Measurements from ENCODE around the gene SEC16B.

The SEC16B gene

DNA sequence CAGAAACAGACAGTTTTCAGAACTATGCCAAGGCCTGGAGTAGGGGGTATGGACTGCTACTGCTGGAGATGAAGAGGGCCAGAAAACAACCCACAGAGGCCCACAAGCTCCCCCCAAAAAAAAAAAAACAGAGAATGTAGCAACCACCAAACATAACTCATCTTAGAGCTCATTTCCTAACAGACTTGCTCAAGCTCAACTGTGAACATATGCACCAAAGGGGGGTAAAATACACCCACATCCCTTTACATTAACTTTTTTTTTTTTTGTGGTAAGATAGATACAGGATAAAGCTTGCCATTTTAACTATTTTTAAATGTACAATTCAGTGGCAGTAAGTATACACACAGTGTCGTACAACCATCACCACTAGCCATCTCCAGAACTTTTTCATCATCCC, 36.0 kb downstream of the SEC16B start:
- Histone ChIP-seq H3K4me1 (ENCODE audit: control insufficient read depth in 5 of 5, insufficient read depth in 5 of 5, low read length in 5 of 5) (peaks cover 0 to 2% (median 2%) of the 10 kb centered on the region in 5 donors), H3K9me3 (ENCODE audit: control insufficient read depth in 5 of 5, low read length in 5 of 5) (no peaks in the 10 kb centered on the region), H3K36me3 (ENCODE audit: control insufficient read depth in 5 of 5, insufficient read depth in 5 of 5, low read length in 5 of 5) (peaks cover 9 to 75% (median 62%) of the 10 kb centered on the region in 5 donors), H3K9ac (ENCODE audit: low read length in 5 of 5) (no peak overlapping the region), H3K27ac (ENCODE audit: low read depth, low read length) (no peak overlapping the region), H3K27me3 (ENCODE audit: control insufficient read depth in 5 of 5, insufficient read depth in 4 of 5, low read length in 5 of 5) (no peaks in the 10 kb centered on the region), H3K4me3 (ENCODE audit: low read depth in 1 of 5, low read length in 5 of 5) (no peak overlapping the region)

GRCh38 chr1:177932123-177932522, 37.7 kb downstream of the SEC16B start:
- peaks cover 0 to under 1% (median 0%) of the 10 kb centered on the region in 5 donors for H3K4me1 ChIP-seq (ENCODE audit: control insufficient read depth in 5 of 5, insufficient read depth in 5 of 5, low read length in 5 of 5)
- no peaks in the 10 kb centered on the region for H3K9me3 ChIP-seq (ENCODE audit: control insufficient read depth in 5 of 5, low read length in 5 of 5)
- H3K9ac ChIP-seq (ENCODE audit: low read length in 5 of 5): no peak overlapping the region
- H3K27me3 ChIP-seq (ENCODE audit: control insufficient read depth in 5 of 5, insufficient read depth in 4 of 5, low read length in 5 of 5): no peaks in the 10 kb centered on the region
- H3K36me3 ChIP-seq (ENCODE audit: control insufficient read depth in 5 of 5, insufficient read depth in 5 of 5, low read length in 5 of 5): peaks cover 11 to 79% (median 65%) of the 10 kb centered on the region in 5 donors
- no peak overlapping the region for H3K27ac ChIP-seq (ENCODE audit: low read depth, low read length)
- no peak overlapping the region for H3K4me3 ChIP-seq (ENCODE audit: low read depth in 1 of 5, low read length in 5 of 5)

GRCh38 chr1:177928952-177929351, 40.9 kb downstream of the SEC16B start:
- Histone ChIP-seq H3K4me1 (ENCODE audit: control insufficient read depth in 5 of 5, insufficient read depth in 5 of 5, low read length in 5 of 5) (peaks cover 0 to 2% (median 0%) of the 10 kb centered on the region in 5 donors), H3K36me3 (ENCODE audit: control insufficient read depth in 5 of 5, insufficient read depth in 5 of 5, low read length in 5 of 5) (peaks cover 11 to 52% (median 42%) of the 10 kb centered on the region in 5 donors), H3K27ac (ENCODE audit: low read depth, low read length) (no peak overlapping the region)

DNA sequence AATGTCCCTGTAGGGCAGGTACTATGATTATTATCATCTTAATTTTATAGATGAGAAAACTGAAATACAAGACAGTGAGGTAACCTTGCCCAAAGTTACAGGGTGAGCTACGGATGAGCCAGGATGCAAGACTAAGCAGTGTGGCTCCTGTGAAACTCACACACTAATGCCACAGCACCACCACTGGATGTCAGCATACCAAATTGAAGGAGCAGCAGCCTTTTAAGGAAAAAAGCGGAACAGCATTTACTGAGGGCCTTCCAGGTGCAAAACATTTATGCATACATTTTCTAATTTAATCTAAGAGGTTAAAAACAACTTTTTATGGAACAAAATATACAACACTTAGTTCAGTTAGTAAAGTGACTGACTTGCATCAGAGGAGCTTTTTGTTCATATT, 41.7 kb downstream of the SEC16B start:
- Histone ChIP-seq H3K36me3 (ENCODE audit: control insufficient read depth in 5 of 5, insufficient read depth in 5 of 5, low read length in 5 of 5) (peaks cover 11 to 45% (median 36%) of the 10 kb centered on the region in 5 donors), H3K9me3 (ENCODE audit: control insufficient read depth in 5 of 5, low read length in 5 of 5) (no peaks in the 10 kb centered on the region), H3K4me3 (ENCODE audit: low read depth in 1 of 5, low read length in 5 of 5) (no peak overlapping the region), H3K4me1 (ENCODE audit: control insufficient read depth in 5 of 5, insufficient read depth in 5 of 5, low read length in 5 of 5) (peaks cover 0 to 2% (median 0%) of the 10 kb centered on the region in 5 donors), H3K27me3 (ENCODE audit: control insufficient read depth in 5 of 5, insufficient read depth in 4 of 5, low read length in 5 of 5) (no peaks in the 10 kb centered on the region), H3K27ac (ENCODE audit: low read depth, low read length) (no peak overlapping the region), H3K9ac (ENCODE audit: low read length in 5 of 5) (no peak overlapping the region)

More at GRCh38 chr1:177928952-177929351, 40.9 kb downstream of the SEC16B start:
- H3K9ac ChIP-seq (ENCODE audit: low read length in 5 of 5): no peak overlapping the region
- H3K9me3 ChIP-seq (ENCODE audit: control insufficient read depth in 5 of 5, low read length in 5 of 5): no peaks in the 10 kb centered on the region
- H3K27me3 ChIP-seq (ENCODE audit: control insufficient read depth in 5 of 5, insufficient read depth in 4 of 5, low read length in 5 of 5): no peaks in the 10 kb centered on the region
- H3K4me3 ChIP-seq (ENCODE audit: low read depth in 1 of 5, low read length in 5 of 5): no peak overlapping the region

- Histone ChIP-seq H3K27me3 (ENCODE audit: control insufficient read depth in 5 of 5, insufficient read depth in 4 of 5, low read length in 5 of 5) (no peaks in the 10 kb centered on the region), H3K4me3 (ENCODE audit: low read depth in 1 of 5, low read length in 5 of 5) (no peak overlapping the region), H3K27ac (ENCODE audit: low read depth, low read length) (no peak overlapping the region), H3K9ac (ENCODE audit: low read length in 5 of 5) (no peak overlapping the region), H3K36me3 (ENCODE audit: control insufficient read depth in 5 of 5, insufficient read depth in 5 of 5, low read length in 5 of 5) (peaks cover 11 to 34% (median 25%) of the 10 kb centered on the region in 5 donors), H3K9me3 (ENCODE audit: control insufficient read depth in 5 of 5, low read length in 5 of 5) (no peaks in the 10 kb centered on the region), H3K4me1 (ENCODE audit: control insufficient read depth in 5 of 5, insufficient read depth in 5 of 5, low read length in 5 of 5) (peaks cover 0 to 2% (median 0%) of the 10 kb centered on the region in 5 donors)
Observed at GRCh38 chr1:177927021-177927596, 42.7 kb downstream of the SEC16B start.

GRCh38 chr1:177926201-177926600, 43.7 kb downstream of the SEC16B start:
- no peak overlapping the region for H3K27ac ChIP-seq (ENCODE audit: low read depth, low read length)
- peaks cover 10 to 28% (median 21%) of the 10 kb centered on the region in 5 donors for H3K36me3 ChIP-seq (ENCODE audit: control insufficient read depth in 5 of 5, insufficient read depth in 5 of 5, low read length in 5 of 5)
- no peaks in the 10 kb centered on the region for H3K9me3 ChIP-seq (ENCODE audit: control insufficient read depth in 5 of 5, low read length in 5 of 5)
- H3K4me1 ChIP-seq (ENCODE audit: control insufficient read depth in 5 of 5, insufficient read depth in 5 of 5, low read length in 5 of 5): peaks cover 0 to 2% (median 0%) of the 10 kb centered on the region in 5 donors
- no peaks in the 10 kb centered on the region for H3K27me3 ChIP-seq (ENCODE audit: control insufficient read depth in 5 of 5, insufficient read depth in 4 of 5, low read length in 5 of 5)
- H3K4me3 ChIP-seq (ENCODE audit: low read depth in 1 of 5, low read length in 5 of 5): no peak overlapping the region
- no peak overlapping the region for H3K9ac ChIP-seq (ENCODE audit: low read length in 5 of 5)

DNA sequence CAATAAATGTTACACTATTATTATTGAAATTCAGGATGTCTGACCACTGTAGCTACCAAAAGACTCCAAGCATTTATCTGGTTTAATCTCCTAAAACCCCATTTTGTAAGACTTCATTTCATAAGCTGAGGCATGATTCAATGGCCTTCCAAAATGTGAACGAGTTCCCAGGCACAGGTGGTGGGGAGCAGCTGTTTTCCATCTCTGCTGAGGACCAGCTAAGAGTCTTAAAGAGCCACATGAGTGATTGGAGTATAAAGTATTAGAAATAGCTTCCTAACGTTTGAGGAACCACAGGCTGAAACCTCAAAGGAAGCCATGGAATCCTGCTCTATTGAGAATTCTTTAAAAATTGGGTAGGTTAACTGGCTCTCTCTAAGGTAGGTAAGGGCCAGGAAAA, 44.9 kb downstream of the SEC16B start:
- Histone ChIP-seq H3K4me3 (ENCODE audit: low read depth in 1 of 5, low read length in 5 of 5) (no peak overlapping the region), H3K27ac (ENCODE audit: low read depth, low read length) (no peak overlapping the region), H3K9ac (ENCODE audit: low read length in 5 of 5) (no peak overlapping the region), H3K9me3 (ENCODE audit: control insufficient read depth in 5 of 5, low read length in 5 of 5) (no peaks in the 10 kb centered on the region), H3K4me1 (ENCODE audit: control insufficient read depth in 5 of 5, insufficient read depth in 5 of 5, low read length in 5 of 5) (peaks cover 0 to 2% (median 0%) of the 10 kb centered on the region in 5 donors), H3K27me3 (ENCODE audit: control insufficient read depth in 5 of 5, insufficient read depth in 4 of 5, low read length in 5 of 5) (no peaks in the 10 kb centered on the region), H3K36me3 (ENCODE audit: control insufficient read depth in 5 of 5, insufficient read depth in 5 of 5, low read length in 5 of 5) (peaks cover 5 to 19% (median 15%) of the 10 kb centered on the region in 5 donors)

GRCh38 chr1:177923441-177923840, 46.4 kb downstream of the SEC16B start:
- Histone ChIP-seq H3K36me3 (ENCODE audit: control insufficient read depth in 5 of 5, insufficient read depth in 5 of 5, low read length in 5 of 5) (peaks cover 0 to 7% (median 3%) of the 10 kb centered on the region in 5 donors), H3K9ac (ENCODE audit: low read length in 5 of 5) (no peak overlapping the region), H3K4me1 (ENCODE audit: control insufficient read depth in 5 of 5, insufficient read depth in 5 of 5, low read length in 5 of 5) (peaks cover 0 to 2% (median 0%) of the 10 kb centered on the region in 5 donors), H3K27ac (ENCODE audit: low read depth, low read length) (no peak overlapping the region), H3K4me3 (ENCODE audit: low read depth in 1 of 5, low read length in 5 of 5) (no peak overlapping the region), H3K27me3 (ENCODE audit: control insufficient read depth in 5 of 5, insufficient read depth in 4 of 5, low read length in 5 of 5) (peaks cover 0 to 3% (median 0%) of the 10 kb centered on the region in 5 donors), H3K9me3 (ENCODE audit: control insufficient read depth in 5 of 5, low read length in 5 of 5) (no peaks in the 10 kb centered on the region)

GRCh38 chr1:177922209-177922608, 47.6 kb downstream of the SEC16B start:
- Histone ChIP-seq H3K4me1 (ENCODE audit: control insufficient read depth in 5 of 5, insufficient read depth in 5 of 5, low read length in 5 of 5) (peaks cover 0 to 2% (median 0%) of the 10 kb centered on the region in 5 donors), H3K27ac (ENCODE audit: low read depth, low read length) (no peak overlapping the region), H3K9ac (ENCODE audit: low read length in 5 of 5) (no peak overlapping the region), H3K27me3 (ENCODE audit: control insufficient read depth in 5 of 5, insufficient read depth in 4 of 5, low read length in 5 of 5) (peaks cover 0 to 3% (median 0%) of the 10 kb centered on the region in 5 donors), H3K4me3 (ENCODE audit: low read depth in 1 of 5, low read length in 5 of 5) (no peak overlapping the region), H3K36me3 (ENCODE audit: control insufficient read depth in 5 of 5, insufficient read depth in 5 of 5, low read length in 5 of 5) (peaks cover 0 to under 1% (median 0%) of the 10 kb centered on the region in 5 donors), H3K9me3 (ENCODE audit: control insufficient read depth in 5 of 5, low read length in 5 of 5) (no peaks in the 10 kb centered on the region)

GRCh38 chr1:177921590-177921989, 48.3 kb downstream of the SEC16B start:
- Histone ChIP-seq H3K27me3 (ENCODE audit: control insufficient read depth in 5 of 5, insufficient read depth in 4 of 5, low read length in 5 of 5) (peaks cover 0 to 3% (median 0%) of the 10 kb centered on the region in 5 donors), H3K4me3 (ENCODE audit: low read depth in 1 of 5, low read length in 5 of 5) (no peak overlapping the region), H3K27ac (ENCODE audit: low read depth, low read length) (no peak overlapping the region), H3K4me1 (ENCODE audit: control insufficient read depth in 5 of 5, insufficient read depth in 5 of 5, low read length in 5 of 5) (no peaks in the 10 kb centered on the region), H3K9me3 (ENCODE audit: control insufficient read depth in 5 of 5, low read length in 5 of 5) (no peaks in the 10 kb centered on the region), H3K36me3 (ENCODE audit: control insufficient read depth in 5 of 5, insufficient read depth in 5 of 5, low read length in 5 of 5) (no peaks in the 10 kb centered on the region), H3K9ac (ENCODE audit: low read length in 5 of 5) (no peak overlapping the region)
